CD4-positive, alpha-beta memory T cell (primary cell): ENCODE results near the gene KCNN1. TPM values are rescaled to one million over a fixed set of nuclear protein-coding genes. Genes with fewer than 3 reads are reported as not detected.
A peak's percentile ranks its signal among the peaks of the same experiment; 100 is the strongest.
"Not testable (repeated sequence)": the region's sequence is repeated elsewhere in the genome, so short reads cannot be mapped to it uniquely, and the experiment has no call there.

Experiments used
- CTCF ChIA-PET: fragments of 350-600 bp; sonication (Branson Sonifier 250); formaldehyde crosslinking; loops from one replicate; lab custom pipeline; 2021; ENCODE audit warnings: inconsistent platforms; ENCODE audit not compliant: partially characterized antibody; lab: Charles Lee
- POLR2A ChIA-PET: fragments of 350-600 bp; sonication (Branson Sonifier 250); formaldehyde crosslinking; loops from one replicate; lab custom pipeline; 2021; ENCODE audit not compliant: partially characterized antibody; lab: Charles Lee
- DNase-seq, 5 donors: peaks; one replicate each; pipeline versions ENCODE4 v3.0.0 to v3.0.0-alpha.2; 2020 to 2022; ENCODE audit warnings: mixed read lengths in 1 of 5
- H3K27ac ChIP-seq: one replicate; pipeline ENCODE4 v1.7.0; 2013; ENCODE audit warnings: low read depth, low read length
- H3K27me3 ChIP-seq: 2 replicates; pipeline ENCODE4 v1.7.0; 2013; ENCODE audit warnings: mild to moderate bottlenecking, low read length, moderate library complexity; ENCODE audit not compliant: insufficient read depth
- H3K36me3 ChIP-seq: 2 replicates; pipeline ENCODE4 v1.7.0; 2013; ENCODE audit warnings: mild to moderate bottlenecking, low read length, moderate library complexity; ENCODE audit not compliant: insufficient read depth
- H3K4me1 ChIP-seq: 2 replicates; pipeline ENCODE4 v1.7.0; 2013; ENCODE audit warnings: mild to moderate bottlenecking, low read length, moderate library complexity; ENCODE audit not compliant: insufficient read depth
- H3K4me3 ChIP-seq, 2 donors: one replicate each; pipeline ENCODE4 v1.7.0; 2013; ENCODE audit warnings: low read length in 2 of 2, mild to moderate bottlenecking in 1 of 2
- H3K9me3 ChIP-seq, 2 donors: one replicate each; pipeline ENCODE4 v1.7.0; 2013; ENCODE audit warnings: low read length in 2 of 2, control low read depth in 1 of 2; ENCODE audit not compliant: control insufficient read depth in 1 of 2
- H3K27ac Mint-ChIP-seq, 7 donors: one replicate each; pipeline ENCODE4 v1.8.0; 2020 to 2021; ENCODE audit warnings: mixed read lengths in 7 of 7, mild to moderate bottlenecking in 6 of 7, inconsistent platforms in 3 of 7, moderate library complexity in 3 of 7
- H3K27me3 Mint-ChIP-seq, 2 donors: one replicate each; pipeline ENCODE4 v1.8.0; 2020 to 2021; ENCODE audit warnings: mixed read lengths in 2 of 2
- H3K36me3 Mint-ChIP-seq, 2 donors: one replicate each; pipeline ENCODE4 v1.8.0; 2020 to 2021; ENCODE audit warnings: mixed read lengths in 2 of 2, inconsistent platforms in 1 of 2, mild to moderate bottlenecking in 1 of 2
- H3K4me1 Mint-ChIP-seq, 4 donors: one replicate each; pipeline ENCODE4 v1.8.0; 2020 to 2021; ENCODE audit warnings: mixed read lengths in 4 of 4, mild to moderate bottlenecking in 1 of 4
- H3K4me3 Mint-ChIP-seq, 8 donors: one replicate each; pipeline ENCODE4 v1.8.0; 2020 to 2021; ENCODE audit warnings: mixed read lengths in 8 of 8, mild to moderate bottlenecking in 7 of 8, moderate library complexity in 6 of 8, inconsistent platforms in 3 of 8
- H3K9me3 Mint-ChIP-seq, 8 donors: one replicate each; pipeline ENCODE4 v1.8.0; 2020 to 2021; ENCODE audit warnings: mixed read lengths in 8 of 8, mild to moderate bottlenecking in 5 of 8, inconsistent platforms in 3 of 8, moderate library complexity in 1 of 8
- intact Hi-C: fragments of 100-400 bp; cut with micrococcal nuclease; formaldehyde crosslinking; loops from one replicate; pipeline ENCODE4 v1.15.1; 2023
- polyA plus RNA-seq, 2 donors: library from polyadenylated mRNA; unstranded; fragments of 300-500 nt; fragmentation: Illumina TruSeq; gene quantifications; one replicate each; pipeline ENCODE4 v1.2.3, GENCODE V29; 2021
- total RNA-seq, 2 experiments: library from RNA; stranded (reverse); gene quantifications; one replicate each; pipeline ENCODE4 v1.2.3, GENCODE V29; 2021

Gene KCNN1
- total RNA-seq (not detected), polyA plus RNA-seq (not detected)

- CTCF ChIA-PET, result interaction anchor here (0.7 to 1.9 kb wide), 3 partner anchors 21 to 30 kb away, joined by 3 to 4 read pairs (median 4); no protein-coding TSS in a partner anchor
- peaks cover 21% of the 10 kb centered on the region for H3K27me3 ChIP-seq
- no peak within 1 kb of the TSS for H3K27ac ChIP-seq
- no peaks in the 10 kb centered on the region for H3K36me3 ChIP-seq
- Mint-ChIP-seq H3K4me1 (peaks cover 3 to 14% (median 8%) of the 10 kb centered on the region in 4 donors), H3K9me3 (no peaks in the 10 kb centered on the region), H3K4me3 (peak within 1 kb of the TSS in 7 of 8 donors; percentile 32 to 79 (median 73)), H3K27ac (no peak within 1 kb of the TSS), H3K36me3 (no peaks in the 10 kb centered on the region), H3K27me3 (peaks cover 17 to 34% of the 10 kb centered on the region in 2 donors)
- H3K4me3 ChIP-seq, result no peak within 1 kb of the TSS
- peaks cover 5% of the 10 kb centered on the region for H3K4me1 ChIP-seq
- POLR2A ChIA-PET, result no interaction called here
- DNase-seq, result no peak
- H3K9me3 ChIP-seq, result no peaks in the 10 kb centered on the region
- intact Hi-C loops, result no loop called here
These were observed at the start of gene KCNN1 for GRCh38 chr19:17966550-17967256. TSS of gene KCNN1 (plus strand) at chr19:17967107. CDS start at chr19:17973889, 6,782 bp downstream.

- H3K9me3 Mint-ChIP-seq, result peaks cover 0 to 12% (median 5%) of the 10 kb centered on the region in 8 donors
- H3K27ac ChIP-seq, DNase-seq, H3K36me3 ChIP-seq, CTCF ChIA-PET, H3K36me3 Mint-ChIP-seq, H3K27me3 Mint-ChIP-seq, H3K9me3 ChIP-seq, H3K4me1 ChIP-seq, H3K27ac Mint-ChIP-seq, H3K27me3 ChIP-seq, H3K4me3 ChIP-seq, POLR2A ChIA-PET, H3K4me1 Mint-ChIP-seq, intact Hi-C loops, H3K4me3 Mint-ChIP-seq: not testable (repeated sequence)
These were observed 48.8 kb upstream of the KCNN1 start for GRCh38 chr19:17918151-17918550.

- intact Hi-C loops, H3K27me3 Mint-ChIP-seq, H3K27ac Mint-ChIP-seq, H3K4me3 ChIP-seq, H3K36me3 Mint-ChIP-seq, H3K4me1 ChIP-seq, DNase-seq, H3K4me3 Mint-ChIP-seq, H3K4me1 Mint-ChIP-seq, H3K9me3 Mint-ChIP-seq, H3K9me3 ChIP-seq, H3K27ac ChIP-seq, H3K36me3 ChIP-seq, CTCF ChIA-PET, H3K27me3 ChIP-seq: not testable (repeated sequence)
- POLR2A ChIA-PET, result interaction anchor here (0.6 kb wide), 1 partner anchor 13 kb away, joined by 3 read pairs; no protein-coding TSS in a partner anchor
These were observed 47.8 kb upstream of the KCNN1 start for GRCh38 chr19:17919122-17919521.

GRCh38 chr19:17920527-17920926 lies 46.4 kb upstream of the KCNN1 start:
- Histone ChIP-seq H3K9me3 (no peaks in the 10 kb centered on the region), H3K27ac (no peak overlapping the region), H3K4me1 (no peaks in the 10 kb centered on the region), H3K36me3 (no peaks in the 10 kb centered on the region), H3K27me3 (no peaks in the 10 kb centered on the region), H3K4me3 (no peak overlapping the region)
- Mint-ChIP-seq H3K36me3 (no peaks in the 10 kb centered on the region), H3K9me3 (peaks cover 0 to 2% (median 0%) of the 10 kb centered on the region in 8 donors), H3K27me3 (peaks cover 0 to 4% of the 10 kb centered on the region in 2 donors), H3K4me1 (no peaks in the 10 kb centered on the region), H3K4me3 (no peak overlapping the region), H3K27ac (no peak overlapping the region)
- CTCF ChIA-PET, result interaction anchor here (0.6 kb wide), 1 partner anchor 258 kb away, joined by 3 read pairs; no protein-coding TSS in a partner anchor
- POLR2A ChIA-PET, result no interaction called here
- intact Hi-C loops, result no loop called here
- no peak for DNase-seq

- Histone ChIP-seq H3K4me1 (no peaks in the 10 kb centered on the region), H3K36me3 (no peaks in the 10 kb centered on the region), H3K4me3 (no peak overlapping the region), H3K27me3 (no peaks in the 10 kb centered on the region), H3K9me3 (no peaks in the 10 kb centered on the region), H3K27ac (no peak overlapping the region)
- peaks cover 0 to 2% (median 0%) of the 10 kb centered on the region in 8 donors for H3K9me3 Mint-ChIP-seq
- H3K4me1 Mint-ChIP-seq, result no peaks in the 10 kb centered on the region
- DNase-seq, result no peak
- no peak overlapping the region for H3K27ac Mint-ChIP-seq
- no peak overlapping the region for H3K4me3 Mint-ChIP-seq
- CTCF ChIA-PET, result no interaction called here
- no peaks in the 10 kb centered on the region for H3K36me3 Mint-ChIP-seq
- intact Hi-C loops, result no loop called here
- POLR2A ChIA-PET, result no interaction called here
- no peaks in the 10 kb centered on the region for H3K27me3 Mint-ChIP-seq
These were observed 44.8 kb upstream of the KCNN1 start for GRCh38 chr19:17922138-17922537.

GRCh38 chr19:17926044-17926443 lies 40.9 kb upstream of the KCNN1 start:
- Histone ChIP-seq H3K27me3 (no peaks in the 10 kb centered on the region), H3K9me3 (no peaks in the 10 kb centered on the region), H3K36me3 (no peaks in the 10 kb centered on the region), H3K27ac (no peak overlapping the region), H3K4me1 (no peaks in the 10 kb centered on the region), H3K4me3 (no peak overlapping the region)
- Mint-ChIP-seq H3K9me3 (no peaks in the 10 kb centered on the region), H3K27ac (no peak overlapping the region), H3K36me3 (no peaks in the 10 kb centered on the region), H3K4me1 (no peaks in the 10 kb centered on the region), H3K27me3 (no peaks in the 10 kb centered on the region), H3K4me3 (no peak overlapping the region)
- ChIA-PET POLR2A (interaction anchor here (0.5 kb wide), 1 partner anchor 77 kb away, joined by 3 read pairs; no protein-coding TSS in a partner anchor), CTCF (interaction anchor here (0.7 kb wide), 1 partner anchor 555 kb away, joined by 3 read pairs; no protein-coding TSS in a partner anchor)
- intact Hi-C loops, result no loop called here
- no peak for DNase-seq

- Mint-ChIP-seq H3K27ac (peak overlapping the region in 1 of 7 donors; percentile 52), H3K36me3 (peaks cover 0 to 8% of the 10 kb centered on the region in 2 donors), H3K4me3 (no peak overlapping the region), H3K27me3 (no peaks in the 10 kb centered on the region), H3K9me3 (no peaks in the 10 kb centered on the region), H3K4me1 (peaks cover 7 to 22% (median 13%) of the 10 kb centered on the region in 4 donors)
- intact Hi-C loops, result no loop called here
- Histone ChIP-seq H3K36me3 (no peaks in the 10 kb centered on the region), H3K4me3 (no peak overlapping the region), H3K9me3 (no peaks in the 10 kb centered on the region), H3K27me3 (no peaks in the 10 kb centered on the region), H3K27ac (no peak overlapping the region), H3K4me1 (peaks cover 19% of the 10 kb centered on the region)
- ChIA-PET CTCF (interaction anchor here (10.7 kb wide), 1 partner anchor 73 kb away, joined by 306 read pairs; the partner anchor contains the start of gene RPL18A), POLR2A (interaction anchor here (7.9 kb wide), 1 partner anchor 71 kb away, joined by 340 read pairs; the partner anchor contains the start of gene RPL18A)
- no peak for DNase-seq
These were observed 37.9 kb upstream of the KCNN1 start for GRCh38 chr19:17929056-17929455.
